Ascending aorta (tissue), 2 donors: ENCODE data around the gene GRK5. TPM values are rescaled to one million over a fixed set of nuclear protein-coding genes. Genes with fewer than 3 reads are reported as not detected.
"Not testable (repeated sequence)": the region's sequence is repeated elsewhere in the genome, so short reads cannot be mapped to it uniquely, and the experiment has no call there.

ENCODE experiments used
- DNase-seq, 2 donors: peaks; one replicate each; pipeline ENCODE4 v3.0.0-alpha.2; 2019; ENCODE audit warnings: low spot score in 2 of 2
- H3K27ac ChIP-seq, 2 donors: fragments of 200-600 bp; sonication (generic); one replicate each; pipeline ENCODE4 v1.5.1; 2016 to 2017; ENCODE audit warnings: mild to moderate bottlenecking in 1 of 2
- H3K27me3 ChIP-seq: fragments of 200-600 bp; sonication (generic); one replicate; pipeline ENCODE4 v1.5.1; 2017
- H3K36me3 ChIP-seq, 2 donors: fragments of 200-600 bp; sonication (generic); one replicate each; pipeline ENCODE4 v1.5.1; 2016
- H3K4me1 ChIP-seq, 2 donors: fragments of 200-600 bp; sonication (generic); one replicate each; pipeline ENCODE4 v1.5.1; 2016 to 2017; ENCODE audit warnings: mild to moderate bottlenecking in 1 of 2
- H3K4me3 ChIP-seq, 2 donors: fragments of 200-600 bp; sonication (generic); one replicate each; pipeline ENCODE4 v1.5.1; 2016 to 2017; ENCODE audit warnings: mild to moderate bottlenecking in 1 of 2
- H3K9me3 ChIP-seq, 2 donors: fragments of 200-600 bp; sonication (generic); one replicate each; pipeline ENCODE4 v1.5.1; 2016
- CTCF ChIP-seq, 3 experiments: fragments of 200-600 bp in 2 of 3; fragments of 450-650 bp in 1 of 3; sonication (generic) in 2 of 3; IDR thresholded peaks; one replicate each; pipeline ENCODE4 v1.5.1; 2016 to 2019; ENCODE audit warnings: antibody characterized with exemption in 3 of 3, mild to moderate bottlenecking in 1 of 3, moderate library complexity in 1 of 3
- intact Hi-C: fragments of 100-400 bp; cut with DNase I; formaldehyde crosslinking; loops from one replicate; pipeline ENCODE4 v1.15.1; 2023
- total RNA-seq: library from RNA; depleted of rRNA; stranded (reverse); fragments of >200 nt; gene quantifications from one replicate; pipeline ENCODE4 v1.1.0, GENCODE V29; 2016

The GRK5 gene
- total RNA-seq, 1 donor from 2014 or later, result 75.5 TPM

- H3K36me3 ChIP-seq, result peaks cover 11 to 13% of the 10 kb centered on the region in 2 donors
- no peaks in the 10 kb centered on the region for H3K27me3 ChIP-seq
- TF ChIP-seq CTCF (IDR thresholded peaks at IDR 0.05), result no peak
- H3K9me3 ChIP-seq, result no peaks in the 10 kb centered on the region
- peak in 1 of 2 donors; percentile 67 for DNase-seq
- intact Hi-C loops, result loop anchor here (2.0 to 10.0 kb wide), 5 partner anchors 364 to 717 kb away; partner anchors contain the start of genes BAG3, RGS10, SEC23IP and TIAL1
- H3K27ac ChIP-seq, result peak overlapping the region; percentile 72 to 91
- peak overlapping the region; percentile 66 to 81 for H3K4me3 ChIP-seq
- peaks cover 0 to 7% of the 10 kb centered on the region in 2 donors for H3K4me1 ChIP-seq
These were observed 29.5 kb upstream of the GRK5 start for GRCh38 chr10:119177708-119178371.

GRCh38 chr10:119178372-119179119 is 28.8 kb upstream of the GRK5 start, which contains the start of gene PRDX3:
TSS of gene PRDX3 (minus strand) at chr10:119178812. CDS start at chr10:119178790, 22 bp downstream.
- Histone ChIP-seq H3K4me3 (peak within 1 kb of the TSS; percentile 66 to 81), H3K27me3 (no peaks in the 10 kb centered on the region), H3K27ac (peak within 1 kb of the TSS; percentile 72 to 91), H3K9me3 (no peaks in the 10 kb centered on the region), H3K4me1 (peaks cover 0 to 7% of the 10 kb centered on the region in 2 donors), H3K36me3 (peaks cover 5 to 6% of the 10 kb centered on the region in 2 donors)
- peak; percentile 72 to 95 for DNase-seq
- intact Hi-C loops, result loop anchor here (2.0 to 10.0 kb wide), 5 partner anchors 364 to 716 kb away; partner anchors contain the start of genes BAG3, RGS10, SEC23IP and TIAL1
- peak in 2 of 3 experiments; percentile 13 to 19 for TF ChIP-seq CTCF (IDR thresholded peaks at IDR 0.05)

GRCh38 chr10:119180850-119181400 is 26.4 kb upstream of the GRK5 start:
- H3K27ac ChIP-seq, H3K27me3 ChIP-seq, H3K4me1 ChIP-seq, H3K36me3 ChIP-seq, intact Hi-C loops, H3K4me3 ChIP-seq, H3K9me3 ChIP-seq, DNase-seq: not testable (repeated sequence)

- no peak overlapping the region for H3K27ac ChIP-seq
- TF ChIP-seq CTCF (IDR thresholded peaks at IDR 0.05), result no peak
- no peaks in the 10 kb centered on the region for H3K36me3 ChIP-seq
- H3K4me1 ChIP-seq, result no peaks in the 10 kb centered on the region
- no peaks in the 10 kb centered on the region for H3K9me3 ChIP-seq
- intact Hi-C loops, result no loop called here
- no peak overlapping the region for H3K4me3 ChIP-seq
- no peak for DNase-seq
- H3K27me3 ChIP-seq, result no peaks in the 10 kb centered on the region
These were observed 23.5 kb upstream of the GRK5 start for GRCh38 chr10:119183664-119184412.

- Histone ChIP-seq H3K9me3 (no peaks in the 10 kb centered on the region), H3K27me3 (no peaks in the 10 kb centered on the region), H3K4me1 (no peaks in the 10 kb centered on the region), H3K27ac (no peak overlapping the region), H3K36me3 (no peaks in the 10 kb centered on the region), H3K4me3 (no peak overlapping the region)
- intact Hi-C loops, result no loop called here
- TF ChIP-seq CTCF (IDR thresholded peaks at IDR 0.05), result no peak
- no peak for DNase-seq
These were observed 17.5 kb upstream of the GRK5 start for GRCh38 chr10:119189811-119190282.
